ENCODE data around the gene AFMID. TPM values are rescaled to one million over a fixed set of nuclear protein-coding genes. Genes with fewer than 3 reads are reported as not detected.

Gene AFMID
- total and polyA plus RNA-seq, 9 of the 15 experiments (the other 6 are each of a cell fraction or from before 2014, with no cell fraction given): 62.1 to 188 (median 74.4) TPM

GRCh38 chr17:78144147-78144719 is 42.9 kb upstream of the AFMID start:
- Histone ChIP-seq H3K36me3 (ENCODE audit: control insufficient read depth, insufficient read depth, low read length) (no peaks in the 10 kb centered on the region), H3K9me1 (ENCODE audit: control insufficient read depth, insufficient read depth, low read length) (peaks cover 2% of the 10 kb centered on the region), H3K9me3 (replicated peaks; ENCODE audit: control insufficient read depth, insufficient read depth, low read depth, low read length) (no peaks in the 10 kb centered on the region), H4K20me1 (replicated peaks; ENCODE audit: control insufficient read depth, insufficient read depth, low read length) (no peaks in the 10 kb centered on the region), H3K9ac (ENCODE audit: insufficient read depth in 1 of 2, low read depth in 2 of 2, low read length in 2 of 2) (peak overlapping the region; percentile 72 to 87), H3K79me2 (ENCODE audit: control insufficient read depth, insufficient read depth, low read length) (peaks cover 33% of the 10 kb centered on the region), H3K4me1 (replicated peaks in 1 of 2; ENCODE audit: control insufficient read depth in 2 of 2, insufficient read depth in 2 of 2, low read length in 2 of 2) (peaks cover 61 to 96% of the 10 kb centered on the region in 2 experiments), H3K4me2 (ENCODE audit: insufficient read depth, low read length) (peak overlapping the region; percentile 89), H3K4me3 (no peak overlapping the region), H2AFZ (ENCODE audit: low read depth, low read length) (peak overlapping the region; percentile 87), H3K27me3 (ENCODE audit: control insufficient read depth in 2 of 2, insufficient read depth in 2 of 2, low read length in 2 of 2) (no peaks in the 10 kb centered on the region), H3K27ac (ENCODE audit: extremely low read depth, low read depth, low read length) (peak overlapping the region; percentile 74)
- ChIA-PET CTCF (ENCODE audit: low intra/inter-chr PET ratio) (no interaction called here), POLR2A (interaction anchor here (0.7 to 1.4 kb wide), 2 partner anchors 42 to 44 kb away, joined by 3 to 4 read pairs; no protein-coding TSS in a partner anchor)
- BruUV-seq (replicated peaks): no TSS peak
- ATAC-seq: peak; percentile 12
- 21% methylated on average over 10 of the region's 11 CpGs for WGBS (ENCODE audit: insufficient coverage, low coverage, missing lambda C conversion rate)
- intact Hi-C loops (cut with micrococcal nuclease): loop anchor here (5.0 kb wide), 1 partner anchor 33 kb away; no protein-coding TSS in a partner anchor
- peak in 3 of 4 experiments; percentile 37 to 92 (median 59) for DNase-seq (ENCODE audit: extremely low read depth in 1 of 4, low spot score in 3 of 4)
- in situ Hi-C loops (cut with MboI): no loop called here
- FAIRE-seq: peak; percentile 95
- TF ChIP-seq ATF6 (CRISPR knock-in tag; IDR thresholded peaks at IDR 0.05): 0 out of 2 replicates have a peak, but pooled peaks have one; percentile 20
- TF ChIP-seq ZNF589 (CRISPR knock-in tag; IDR thresholded peaks at IDR 0.05; ENCODE audit: low read depth): 0 out of 2 replicates have a peak, but pooled peaks have one; percentile 54
- peak; percentile 58; the same call in 1 of the 2 replicates for TF ChIP-seq MGA (IDR thresholded peaks at IDR 0.05)
- TF ChIP-seq NRF1 (conservative IDR thresholded peaks at IDR 0.05 in 1 of 2, IDR thresholded peaks at IDR 0.05 in 1 of 2): peak in 1 of 2 experiments; percentile 21; a peak in 2 of 4 replicates
- TF ChIP-seq CCAR2 (IDR thresholded peaks at IDR 0.05; ENCODE audit: low read depth, low read length): no peak
- no peak for TF ChIP-seq MEF2A (IDR thresholded peaks at IDR 0.05; ENCODE audit: control insufficient read depth, low read depth, low read length)
